GM12878 (cell line): Measurements from ENCODE around the gene EXOC4. TPM values are rescaled to one million over a fixed set of nuclear protein-coding genes. Genes with fewer than 3 reads are reported as not detected.

ENCODE experiments used
- ATAC-seq: fragments of 200-7000 bp; cut with Tn5 transposase; 3 replicates; pipeline ENCODE4 v1.9.1; 2020; ENCODE audit warnings: mild to moderate bottlenecking, moderate library complexity
- BruUV-seq: library from RNA; stranded (reverse); fragments of 400-500 nt; replicated peaks from 2 replicates; lab custom pipeline; 2021; lab: Mats Ljungman, UMichigan
- CTCF ChIA-PET: fragments of 300-600 bp; sonication (Branson Sonifier 250); formaldehyde crosslinking; extraction: SDS; loops from one replicate; lab custom pipeline; 2021; ENCODE audit warnings: inconsistent platforms; lab: Yijun Ruan, JAX
- POLR2A ChIA-PET: fragments of 350-600 bp; formaldehyde crosslinking; extraction: SDS; loops from one replicate; lab custom pipeline; 2021; ENCODE audit warnings: inconsistent platforms; lab: Charles Lee
- RAD21 ChIA-PET: fragments of 300-600 bp; sonication (Branson Sonifier 250); formaldehyde crosslinking; loops from one replicate; lab custom pipeline; 2023; ENCODE audit warnings: antibody characterized with exemption; ENCODE audit not compliant: unreplicated experiment; lab: Charles Lee
- SMC1A ChIA-PET: fragments of 300-600 bp; sonication (Branson Sonifier 250); formaldehyde crosslinking; loops from one replicate; lab custom pipeline; 2023; ENCODE audit not compliant: unreplicated experiment, uncharacterized antibody; lab: Charles Lee
- DNase-seq: peaks from one replicate; pipeline ENCODE4 v3.0.0-alpha.2; 2011; ENCODE audit warnings: low read depth, low spot score
- FAIRE-seq: peaks from 3 replicates; lab custom pipeline; 2011; peaks lifted over from hg19 to GRCh38; lab: Jason Lieb, UNC
- H2AFZ ChIP-seq: 2 replicates; pipeline ENCODE4 v1.6.0; 2011; ENCODE audit warnings: low read depth, low read length, control low read depth; ENCODE audit not compliant: control insufficient read depth
- H3K27ac ChIP-seq: 2 replicates; pipeline ENCODE4 v1.5.1; 2011; ENCODE audit warnings: control low read depth; ENCODE audit not compliant: control insufficient read depth, insufficient read depth
- H3K27me3 ChIP-seq, 2 experiments: replicated peaks in 1 of 2; 2 replicates each; pipeline versions ENCODE4 v1.6.0 to v1.6.1; 2011; ENCODE audit warnings: low read length in 1 of 2; ENCODE audit not compliant: control insufficient read depth in 2 of 2, insufficient read depth in 2 of 2
- H3K36me3 ChIP-seq, 2 experiments: 2 replicates each; pipeline ENCODE4 v1.5.1; 2011; ENCODE audit warnings: low read length in 1 of 2; ENCODE audit not compliant: control insufficient read depth in 2 of 2, insufficient read depth in 2 of 2
- H3K4me1 ChIP-seq: 2 replicates; pipeline ENCODE4 v1.6.1; 2011; ENCODE audit warnings: mild to moderate bottlenecking, low read length, moderate library complexity, mixed read lengths; ENCODE audit not compliant: control insufficient read depth, insufficient read depth
- H3K4me2 ChIP-seq: 2 replicates; pipeline ENCODE4 v1.6.0; 2011; ENCODE audit warnings: control low read depth; ENCODE audit not compliant: control insufficient read depth, insufficient read depth
- H3K4me3 ChIP-seq: fragments of 200-600 bp; sonication (generic); 2 replicates; pipeline ENCODE4 v1.5.1; 2016
- H3K79me2 ChIP-seq: 2 replicates; pipeline ENCODE4 v1.6.0; 2011; ENCODE audit warnings: low read length; ENCODE audit not compliant: control insufficient read depth, insufficient read depth
- H3K9ac ChIP-seq: 2 replicates; pipeline ENCODE4 v1.8.0; 2011; ENCODE audit warnings: low read length, control low read depth, mixed read lengths; ENCODE audit not compliant: control insufficient read depth, insufficient read depth
- H3K9me3 ChIP-seq: replicated peaks from 3 replicates; pipeline ENCODE4 v1.5.1; 2011; ENCODE audit warnings: mild to moderate bottlenecking, low read length; ENCODE audit not compliant: control insufficient read depth, insufficient read depth
- H4K20me1 ChIP-seq: 2 replicates; pipeline ENCODE4 v1.6.0; 2011; ENCODE audit not compliant: control insufficient read depth, insufficient read depth
- CBFB ChIP-seq: IDR thresholded peaks from 2 replicates; pipeline ENCODE4 v1.6.1; 2016; ENCODE audit warnings: antibody characterized with exemption, low read depth
- CBX3 ChIP-seq: fragments of 200-600 bp; sonication (generic); IDR thresholded peaks from 2 replicates; pipeline ENCODE4 v1.6.1; 2016; ENCODE audit warnings: low read depth, borderline replicate concordance
- JUND ChIP-seq: IDR thresholded peaks from 2 replicates; pipeline ENCODE4 v1.6.1; 2012; ENCODE audit warnings: low read depth, mild to moderate bottlenecking, low read length, improper control_type of control experiment, moderate library complexity
- MEF2B ChIP-seq: fragments of 450-650 bp; IDR thresholded peaks from 2 replicates; pipeline ENCODE4 v1.6.1; 2018; ENCODE audit warnings: mild to moderate bottlenecking, moderate library complexity; ENCODE audit not compliant: partially characterized antibody, poor library complexity, severe bottlenecking
- MTA3 ChIP-seq: IDR thresholded peaks from 2 replicates; pipeline ENCODE4 v1.6.1; 2012; ENCODE audit warnings: low read length, inconsistent platforms, borderline replicate concordance
- MYB ChIP-seq: fragments of 150-350 bp; IDR thresholded peaks from 2 replicates; pipeline ENCODE4 v1.6.1; 2014; ENCODE audit warnings: mild to moderate bottlenecking, low read depth, low read length, borderline replicate concordance
- PML ChIP-seq: IDR thresholded peaks from 2 replicates; pipeline ENCODE4 v1.6.1; 2012; ENCODE audit warnings: low read length, inconsistent platforms
- POLR2AphosphoS2 ChIP-seq: IDR thresholded peaks from 2 replicates; pipeline ENCODE4 v1.6.1; 2011; ENCODE audit warnings: low read depth, mild to moderate bottlenecking, low read length, improper control_type of control experiment, moderate library complexity
- RAD21 ChIP-seq: IDR thresholded peaks from 2 replicates; pipeline ENCODE4 v1.6.1; 2011; ENCODE audit warnings: mild to moderate bottlenecking, low read depth, low read length, moderate library complexity; ENCODE audit not compliant: insufficient read depth
- SIX5 ChIP-seq: IDR thresholded peaks from 2 replicates; pipeline ENCODE4 v1.6.1; 2011; ENCODE audit warnings: mild to moderate bottlenecking, low read depth, low read length, moderate library complexity; ENCODE audit not compliant: severe bottlenecking
- TCF3 ChIP-seq: IDR thresholded peaks from 2 replicates; pipeline ENCODE4 v1.6.1; 2012; ENCODE audit warnings: low read depth, mild to moderate bottlenecking, low read length, borderline replicate concordance; ENCODE audit not compliant: insufficient read depth
- WGBS: methylation state at CpG from one replicate; pipeline ENCODE4 v1.1.6; 2016; ENCODE audit warnings: low lambda C conversion rate; ENCODE audit not compliant: insufficient replicate concordance, insufficient coverage; ENCODE audit errors: missing lambda C conversion rate; 5-methylcytosine and 5-hydroxymethylcytosine counted together
- in situ Hi-C: fragments of 300-500 bp; cut with MboI; formaldehyde crosslinking; loops from 9 replicates; pipeline ENCODE4 v1.14.3; 2018; ENCODE audit warnings: mixed read lengths
- intact Hi-C: fragments of 100-400 bp; cut with micrococcal nuclease; formaldehyde crosslinking; loops from one replicate; pipeline ENCODE4 v1.14.2; 2022; ENCODE audit not compliant: unreplicated experiment
- polyA plus RNA-seq, 11 experiments: library from polyadenylated mRNA; depleted of rRNA in 4 of 11; unstranded in 6 of 11; stranded (reverse) in 5 of 11; fragments of >200 nt; fragmentation: Nextera tagmentation in 4 of 11; fragmentation: Illumina TruSeq in 1 of 11; extraction: Ambion mirVana in 4 of 11; extraction: Trizol in 1 of 11; gene quantifications; 1 replicate in 1 of 11; 2 replicates in 10 of 11; pipeline versions ENCODE4 v1.2.1 to v1.2.3, GENCODE V29; 2011 to 2016; ENCODE audit warnings: inconsistent platforms in 2 of 11, missing spikeins in 2 of 11, low read depth in 1 of 11
- total RNA-seq, 4 experiments: library from RNA; depleted of rRNA in 3 of 4; stranded (reverse); fragments of >200 nt in 3 of 4; fragmentation: Illumina TruSeq in 1 of 4; extraction: Trizol in 1 of 4; gene quantifications; 2 replicates each; pipeline versions ENCODE4 v1.2.1 to v1.2.3, GENCODE V29; 2013 to 2021
- TF ChIP-seq, protein P1 (sequence below): IDR thresholded peaks from 2 replicates; pipeline ENCODE4 v1.6.1; 2012; ENCODE audit warnings: improper control_type of control experiment, low read depth, low read length; ENCODE audit not compliant: insufficient replicate concordance
- TF ChIP-seq, protein P2 (sequence below), 3 experiments: IDR thresholded peaks in 2 of 3; conservative IDR thresholded peaks in 1 of 3; 2 replicates each; pipeline ENCODE4 v1.5.1; 2011; ENCODE audit warnings: low read depth in 3 of 3, low read length in 3 of 3, mild to moderate bottlenecking in 3 of 3, control low read depth in 2 of 3, moderate library complexity in 2 of 3, inconsistent platforms in 1 of 3, mixed read lengths in 1 of 3; ENCODE audit not compliant: control insufficient read depth in 2 of 3, insufficient read depth in 1 of 3; ENCODE audit errors: extremely low read depth in 1 of 3

The EXOC4 gene
- total and polyA plus RNA-seq, 10 of the 15 experiments (the other 5 are each of a cell fraction or from before 2014, with no cell fraction given): 13.2 to 44.5 (median 29.6) TPM

DNA sequence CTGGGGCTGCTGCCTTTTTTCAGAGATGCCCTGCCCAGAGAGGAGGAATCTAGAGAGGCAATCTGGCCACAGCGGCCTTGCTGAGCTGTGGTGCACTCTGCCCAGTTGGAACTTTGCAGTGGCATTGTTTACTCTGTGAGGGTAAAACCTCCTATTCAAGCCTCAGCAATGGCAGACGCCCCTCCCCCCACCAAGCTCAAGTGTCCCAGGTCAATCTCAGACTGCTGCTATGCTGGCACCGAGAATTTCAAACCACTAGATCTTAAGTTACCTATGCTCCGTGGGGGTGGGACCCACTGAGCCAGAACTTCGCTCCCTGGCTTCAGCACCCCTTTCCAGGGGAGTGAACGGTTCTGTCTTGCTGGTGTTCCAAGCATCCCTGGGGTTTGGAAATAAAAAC lies 77.2 kb downstream of the EXOC4 start:
- no peak overlapping the region for H3K9ac ChIP-seq
- H3K27ac ChIP-seq: no peak overlapping the region
- TF ChIP-seq MEF2B (no peak), JUND (no peak), PML (no peak), TCF3 (no peak), SIX5 (no peak), CBX3 (no peak), MTA3 (no peak), MYB (no peak), POLR2AphosphoS2 (no peak), CBFB (no peak), RAD21 (no peak)
- TF ChIP-seq, protein P1, sequence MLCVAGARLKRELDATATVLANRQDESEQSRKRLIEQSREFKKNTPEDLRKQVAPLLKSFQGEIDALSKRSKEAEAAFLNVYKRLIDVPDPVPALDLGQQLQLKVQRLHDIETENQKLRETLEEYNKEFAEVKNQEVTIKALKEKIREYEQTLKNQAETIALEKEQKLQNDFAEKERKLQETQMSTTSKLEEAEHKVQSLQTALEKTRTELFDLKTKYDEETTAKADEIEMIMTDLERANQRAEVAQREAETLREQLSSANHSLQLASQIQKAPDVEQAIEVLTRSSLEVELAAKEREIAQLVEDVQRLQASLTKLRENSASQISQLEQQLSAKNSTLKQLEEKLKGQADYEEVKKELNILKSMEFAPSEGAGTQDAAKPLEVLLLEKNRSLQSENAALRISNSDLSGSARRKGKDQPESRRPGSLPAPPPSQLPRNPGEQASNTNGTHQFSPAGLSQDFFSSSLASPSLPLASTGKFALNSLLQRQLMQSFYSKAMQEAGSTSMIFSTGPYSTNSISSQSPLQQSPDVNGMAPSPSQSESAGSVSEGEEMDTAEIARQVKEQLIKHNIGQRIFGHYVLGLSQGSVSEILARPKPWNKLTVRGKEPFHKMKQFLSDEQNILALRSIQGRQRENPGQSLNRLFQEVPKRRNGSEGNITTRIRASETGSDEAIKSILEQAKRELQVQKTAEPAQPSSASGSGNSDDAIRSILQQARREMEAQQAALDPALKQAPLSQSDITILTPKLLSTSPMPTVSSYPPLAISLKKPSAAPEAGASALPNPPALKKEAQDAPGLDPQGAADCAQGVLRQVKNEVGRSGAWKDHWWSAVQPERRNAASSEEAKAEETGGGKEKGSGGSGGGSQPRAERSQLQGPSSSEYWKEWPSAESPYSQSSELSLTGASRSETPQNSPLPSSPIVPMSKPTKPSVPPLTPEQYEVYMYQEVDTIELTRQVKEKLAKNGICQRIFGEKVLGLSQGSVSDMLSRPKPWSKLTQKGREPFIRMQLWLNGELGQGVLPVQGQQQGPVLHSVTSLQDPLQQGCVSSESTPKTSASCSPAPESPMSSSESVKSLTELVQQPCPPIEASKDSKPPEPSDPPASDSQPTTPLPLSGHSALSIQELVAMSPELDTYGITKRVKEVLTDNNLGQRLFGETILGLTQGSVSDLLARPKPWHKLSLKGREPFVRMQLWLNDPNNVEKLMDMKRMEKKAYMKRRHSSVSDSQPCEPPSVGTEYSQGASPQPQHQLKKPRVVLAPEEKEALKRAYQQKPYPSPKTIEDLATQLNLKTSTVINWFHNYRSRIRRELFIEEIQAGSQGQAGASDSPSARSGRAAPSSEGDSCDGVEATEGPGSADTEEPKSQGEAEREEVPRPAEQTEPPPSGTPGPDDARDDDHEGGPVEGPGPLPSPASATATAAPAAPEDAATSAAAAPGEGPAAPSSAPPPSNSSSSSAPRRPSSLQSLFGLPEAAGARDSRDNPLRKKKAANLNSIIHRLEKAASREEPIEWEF: no peak
- TF ChIP-seq, protein P2, sequence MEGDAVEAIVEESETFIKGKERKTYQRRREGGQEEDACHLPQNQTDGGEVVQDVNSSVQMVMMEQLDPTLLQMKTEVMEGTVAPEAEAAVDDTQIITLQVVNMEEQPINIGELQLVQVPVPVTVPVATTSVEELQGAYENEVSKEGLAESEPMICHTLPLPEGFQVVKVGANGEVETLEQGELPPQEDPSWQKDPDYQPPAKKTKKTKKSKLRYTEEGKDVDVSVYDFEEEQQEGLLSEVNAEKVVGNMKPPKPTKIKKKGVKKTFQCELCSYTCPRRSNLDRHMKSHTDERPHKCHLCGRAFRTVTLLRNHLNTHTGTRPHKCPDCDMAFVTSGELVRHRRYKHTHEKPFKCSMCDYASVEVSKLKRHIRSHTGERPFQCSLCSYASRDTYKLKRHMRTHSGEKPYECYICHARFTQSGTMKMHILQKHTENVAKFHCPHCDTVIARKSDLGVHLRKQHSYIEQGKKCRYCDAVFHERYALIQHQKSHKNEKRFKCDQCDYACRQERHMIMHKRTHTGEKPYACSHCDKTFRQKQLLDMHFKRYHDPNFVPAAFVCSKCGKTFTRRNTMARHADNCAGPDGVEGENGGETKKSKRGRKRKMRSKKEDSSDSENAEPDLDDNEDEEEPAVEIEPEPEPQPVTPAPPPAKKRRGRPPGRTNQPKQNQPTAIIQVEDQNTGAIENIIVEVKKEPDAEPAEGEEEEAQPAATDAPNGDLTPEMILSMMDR (IDR thresholded peaks at IDR 0.05 in 2 of 3, conservative IDR thresholded peaks at IDR 0.05 in 1 of 3; ENCODE audit: control insufficient read depth in 2 of 3, extremely low read depth in 1 of 3, insufficient read depth in 1 of 3, low read depth in 3 of 3, low read length in 3 of 3): no peak
- no peaks in the 10 kb centered on the region; the same call in 2 of the 3 replicates for H3K9me3 ChIP-seq
- WGBS: 80% methylated on average over 6 of the region's 6 CpGs
- H3K36me3 ChIP-seq: peaks cover 0 to 5% of the 10 kb centered on the region in 2 experiments; a peak in 1 of 4 replicates
- ChIA-PET SMC1A (no interaction called here), CTCF (interaction anchor here (0.8 to 1.1 kb wide), 2 partner anchors 12 to 19 kb away, joined by 3 read pairs; no protein-coding TSS in a partner anchor), RAD21 (no interaction called here), POLR2A (no interaction called here)
- H3K79me2 ChIP-seq: no peaks in the 10 kb centered on the region
- no peak for ATAC-seq
- intact Hi-C loops: no loop called here
- in situ Hi-C loops: no loop called here
- no peaks in the 10 kb centered on the region for H4K20me1 ChIP-seq
- BruUV-seq: no TSS peak
- no peak overlapping the region for H3K4me3 ChIP-seq
- H3K27me3 ChIP-seq: no peaks in the 10 kb centered on the region
- H2AFZ ChIP-seq: no peak overlapping the region
- no peak for FAIRE-seq
- no peak for DNase-seq
- H3K4me1 ChIP-seq: no peaks in the 10 kb centered on the region
- no peak overlapping the region for H3K4me2 ChIP-seq
